CMK (cell line): ENCODE measurements around the gene TAS2R40.
A peak's percentile ranks its signal among the peaks of the same experiment; 100 is the strongest.
"Not testable (repeated sequence)": the region's sequence is repeated elsewhere in the genome, so short reads cannot be mapped to it uniquely, and the experiment has no call there.

Experiments
- DNase-seq: peaks from one replicate; pipeline ENCODE4 v3.0.0-alpha.2; 2010; ENCODE audit warnings: low read depth

The TAS2R40 gene

GRCh38 chr7:143221737-143222136 lies at the start of gene TAS2R40:
Gene TAS2R40 (plus strand): TSS chr7:143222037. CDS start chr7:143222079, 42 bp downstream.
- no peak for DNase-seq

- DNase-seq: no peak
Measured at GRCh38 chr7:143172354-143172753, 49.5 kb upstream of the TAS2R40 start.

DNA sequence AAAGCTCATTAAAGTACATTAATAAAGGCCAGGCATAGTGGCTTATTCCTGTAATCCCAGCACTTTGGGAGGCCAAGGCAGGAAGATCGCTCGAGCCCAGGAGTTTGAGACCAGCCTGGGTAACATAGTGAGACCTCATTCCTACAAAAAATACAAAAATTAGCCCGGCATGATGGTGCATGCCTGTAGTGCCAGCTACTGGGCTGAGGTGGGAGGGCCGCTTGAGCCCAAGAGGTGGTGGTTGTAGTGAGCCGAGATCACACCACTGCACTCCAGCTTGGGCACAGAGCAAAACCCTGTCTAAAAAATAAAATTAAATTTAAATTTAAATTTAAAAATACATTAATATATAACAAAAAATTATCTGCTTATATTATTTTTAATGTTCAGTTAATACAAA lies 45.7 kb upstream of the TAS2R40 start:
- no peak for DNase-seq

DNA sequence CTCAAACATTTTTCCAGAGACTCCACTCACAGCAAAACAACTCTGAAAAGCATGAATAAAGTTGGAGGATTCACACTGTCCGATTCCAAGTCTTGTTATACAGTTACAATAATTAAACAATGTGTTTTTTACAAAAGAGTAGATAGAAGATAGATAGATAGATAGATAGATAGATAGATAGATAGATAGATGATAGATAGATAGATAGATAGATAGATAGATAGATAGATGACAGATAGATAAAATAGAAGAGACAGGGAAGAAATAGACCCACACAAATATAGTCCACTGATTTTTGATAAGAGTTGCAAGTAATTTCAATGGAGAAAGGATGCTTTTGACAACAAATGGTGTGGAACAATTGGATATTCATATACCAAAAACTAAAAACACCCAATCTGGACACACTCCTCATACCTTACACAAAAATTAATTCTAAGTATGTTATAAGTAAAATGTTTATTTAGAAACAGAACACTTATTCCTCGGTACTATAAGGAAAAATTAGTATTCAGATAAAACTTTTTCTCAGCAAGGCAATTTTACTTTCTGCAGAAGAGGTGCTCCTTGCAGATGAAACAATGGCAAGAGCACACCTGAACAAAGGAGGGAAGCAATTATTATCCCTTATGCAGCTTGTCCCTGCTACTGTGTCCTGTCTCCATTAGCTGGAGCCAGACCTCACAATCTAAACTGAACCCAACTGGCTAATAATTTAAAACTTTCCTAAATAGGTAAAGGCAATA lies 44.3 kb upstream of the TAS2R40 start:
- no peak for DNase-seq

GRCh38 chr7:143180771-143181170 lies 41.1 kb upstream of the TAS2R40 start:
- not testable (repeated sequence) for DNase-seq

- DNase-seq: no peak
Measured at GRCh38 chr7:143181349-143181748, 40.5 kb upstream of the TAS2R40 start.

DNA sequence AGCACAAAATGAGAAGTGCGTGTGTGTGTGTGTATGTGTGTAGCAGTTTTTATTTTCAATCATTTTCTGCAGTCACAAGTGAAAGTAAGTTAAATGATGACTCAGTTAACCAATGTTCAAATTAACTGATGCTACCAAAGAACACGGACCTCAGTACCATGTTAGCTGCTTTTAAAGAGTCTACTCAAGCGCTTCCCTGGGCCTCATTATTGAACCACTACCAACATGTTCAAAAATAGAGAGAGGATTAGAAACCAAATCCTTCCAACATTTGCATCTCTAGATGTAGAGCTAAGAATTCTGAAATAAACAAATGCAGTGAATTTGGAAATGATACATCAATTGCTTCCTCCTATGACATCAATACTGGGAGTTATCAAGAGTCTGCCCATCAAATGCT lies 38.8 kb upstream of the TAS2R40 start, which contains the start of gene TAS2R39:
TAS2R39 (plus strand) TSS at position 396 of the 400 bp plus-strand sequence; CDS start at position 396, 0 bp downstream.
- DNase-seq: no peak

DNA sequence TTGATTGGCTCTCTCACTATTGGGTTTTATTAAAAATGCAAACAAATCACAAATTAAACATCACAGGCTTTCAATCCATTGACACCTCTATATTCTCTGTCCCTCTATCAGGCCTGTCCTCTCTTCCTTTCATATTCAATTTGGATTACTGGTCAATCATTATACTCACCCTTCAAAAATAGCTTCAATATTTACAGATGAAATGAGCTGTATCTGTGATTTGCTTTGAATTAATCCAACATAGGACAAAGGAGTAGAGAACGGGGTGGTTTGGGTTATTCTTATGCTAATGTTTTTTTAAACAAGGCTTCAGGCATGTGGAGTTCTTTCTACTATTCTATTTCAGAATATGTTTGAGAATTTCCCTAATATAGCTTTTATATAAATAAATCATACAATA lies 36.3 kb upstream of the TAS2R40 start:
- DNase-seq: no peak

DNA sequence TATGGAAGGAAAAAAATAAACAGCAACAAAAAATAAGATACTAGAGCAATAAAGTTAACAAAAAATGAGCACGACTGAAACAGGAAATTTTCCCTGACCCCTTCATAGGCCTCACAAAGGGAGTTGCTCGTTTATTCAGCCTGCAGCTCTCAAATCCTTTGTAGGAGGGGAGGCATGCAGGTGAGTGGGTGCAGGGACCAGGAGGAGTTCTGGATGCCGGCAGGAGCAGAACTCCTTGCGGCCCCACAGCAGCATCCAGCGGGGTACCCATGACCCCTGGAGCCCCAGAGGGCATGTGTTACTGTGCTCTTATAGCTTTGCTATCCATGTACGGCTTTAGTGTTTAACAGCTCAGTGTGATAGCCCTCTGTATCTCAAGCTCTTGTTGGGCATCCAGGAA lies 32.8 kb upstream of the TAS2R40 start:
- DNase-seq: no peak

DNA sequence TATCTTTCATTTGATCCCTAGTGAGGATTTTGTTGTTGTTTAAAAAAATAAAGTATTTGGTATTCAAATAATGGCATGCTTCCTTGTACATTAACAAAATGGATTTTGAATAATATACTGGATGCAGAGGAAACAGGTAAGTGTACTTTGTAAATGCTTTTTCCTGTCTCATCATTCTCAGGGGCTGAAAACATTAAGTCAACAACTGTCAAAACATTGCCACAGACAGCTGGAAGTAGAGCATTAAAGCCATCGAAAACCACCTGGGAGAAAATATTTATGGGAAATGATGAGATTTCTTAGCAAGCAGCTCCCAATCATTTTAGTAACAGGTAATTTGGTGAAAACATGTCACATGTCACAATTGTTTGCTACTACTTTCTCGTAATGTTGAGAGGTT lies 28.0 kb upstream of the TAS2R40 start:
- DNase-seq: no peak

- DNase-seq: no peak
Measured at GRCh38 chr7:143199040-143199439, 22.8 kb upstream of the TAS2R40 start.

DNA sequence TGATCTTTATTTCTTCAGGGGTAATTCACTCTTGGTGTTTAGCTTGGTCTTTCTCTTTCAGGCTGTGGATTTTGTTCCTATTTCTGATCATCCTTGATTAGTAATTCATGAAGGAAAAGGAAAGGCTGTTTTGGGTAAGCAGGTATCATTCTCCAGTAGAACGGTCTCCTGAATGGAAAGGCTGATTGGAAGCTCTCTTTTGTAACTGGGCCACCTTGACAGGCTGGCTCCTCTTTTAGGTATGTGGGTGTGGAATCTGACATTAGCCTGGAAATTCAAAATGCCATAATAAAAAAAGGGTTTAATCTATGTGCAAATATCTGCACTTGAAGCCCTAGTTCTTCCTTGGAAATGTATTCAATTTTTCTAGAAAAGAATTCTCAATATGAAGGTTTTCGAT lies 19.7 kb upstream of the TAS2R40 start:
- DNase-seq: no peak

- no peak for DNase-seq
Measured at GRCh38 chr7:143203386-143203785, 18.5 kb upstream of the TAS2R40 start.

DNA sequence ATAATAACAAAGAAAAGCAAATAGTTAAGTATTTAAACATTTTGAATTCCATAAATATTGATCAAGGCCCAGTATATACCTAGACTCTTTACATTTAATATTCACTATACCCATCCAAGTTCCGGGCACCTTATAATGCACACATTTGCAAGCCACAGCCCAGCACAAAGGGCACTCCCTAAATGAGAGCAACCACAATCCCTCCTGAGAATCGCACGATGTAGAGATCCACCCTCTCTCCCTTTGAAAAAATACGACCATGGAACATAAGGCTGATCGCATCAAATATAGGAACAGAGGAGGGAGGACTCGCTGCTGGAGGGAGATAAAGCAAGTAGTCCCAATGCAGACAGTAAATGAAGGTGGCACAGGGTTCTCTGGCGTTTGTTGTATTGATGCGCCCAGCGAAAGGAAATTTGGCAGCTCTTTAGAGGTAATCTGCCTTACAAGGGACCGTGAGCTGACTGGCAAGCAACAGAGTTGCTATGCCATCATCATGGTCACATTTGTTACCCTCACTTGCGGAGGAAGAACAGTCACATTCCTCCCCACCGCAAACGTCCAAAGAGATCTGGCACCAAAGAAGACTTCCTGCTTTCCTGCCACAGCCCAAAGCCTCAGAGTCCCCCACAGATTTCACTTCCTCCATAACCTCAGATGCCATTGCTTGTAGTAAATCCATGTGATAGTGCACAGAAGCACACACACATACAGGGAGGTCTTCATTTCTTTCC lies 16.1 kb upstream of the TAS2R40 start:
- DNase-seq: peak; percentile 33

DNA sequence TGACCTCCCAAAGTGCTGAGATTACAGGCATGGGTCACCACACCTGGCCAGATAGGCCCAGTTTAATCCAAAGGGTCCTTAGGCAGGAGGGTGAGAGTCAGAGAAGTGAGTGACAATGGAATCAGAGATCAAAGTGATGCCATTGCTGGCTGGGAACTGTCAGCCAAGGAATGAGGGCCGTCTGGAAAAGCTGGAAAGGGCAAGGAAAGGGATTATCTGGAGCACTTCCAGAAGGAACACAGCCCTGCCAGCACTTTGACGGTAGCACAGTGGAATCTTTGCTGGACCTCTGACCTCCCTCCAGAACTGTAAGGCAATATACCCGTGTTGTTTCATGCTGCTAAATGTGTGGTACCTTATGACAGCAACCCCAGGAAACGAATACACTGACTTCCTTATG lies 11.3 kb upstream of the TAS2R40 start:
- DNase-seq: no peak

DNA sequence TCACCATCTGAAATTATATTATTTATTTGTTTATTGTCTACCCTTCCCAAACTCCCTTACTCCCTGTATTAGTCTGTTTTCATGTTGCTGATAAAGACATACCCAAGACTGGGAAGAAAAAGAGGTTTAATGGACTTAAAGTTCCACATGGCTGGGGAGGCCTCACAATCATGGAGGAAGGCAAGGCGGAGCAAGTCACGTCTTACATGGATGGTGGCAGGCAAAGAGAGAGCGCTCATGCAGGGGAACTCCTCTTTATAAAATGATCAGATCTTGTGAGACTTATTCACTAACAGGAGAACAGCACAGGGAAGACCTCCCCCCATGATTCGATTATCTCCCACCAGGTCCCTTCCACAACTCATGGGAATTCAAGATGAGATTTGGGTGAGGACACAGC lies 8.4 kb upstream of the TAS2R40 start:
- not testable (repeated sequence) for DNase-seq

- peak; percentile 43 for DNase-seq
Measured at GRCh38 chr7:143214789-143215679, 6.8 kb upstream of the TAS2R40 start.

DNA sequence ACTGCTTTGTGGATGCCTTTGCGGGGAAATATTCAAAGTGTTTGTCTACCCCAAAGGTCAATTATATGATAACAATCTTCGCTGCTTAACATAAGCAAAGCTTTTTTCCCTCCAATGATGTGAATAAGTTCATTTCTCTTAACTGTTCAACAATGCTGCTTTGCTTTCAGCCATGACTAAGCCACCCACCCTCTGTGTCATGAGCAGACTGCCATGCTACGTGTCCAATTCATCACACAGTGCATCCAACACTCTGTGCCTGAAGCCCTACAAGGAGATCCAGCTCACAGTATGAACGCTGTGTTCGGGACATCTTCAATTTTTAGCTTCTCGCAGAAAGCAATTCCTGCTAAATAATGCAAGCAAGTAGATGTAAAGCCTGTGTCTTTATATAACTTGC lies 5.7 kb upstream of the TAS2R40 start:
- DNase-seq: no peak

GRCh38 chr7:143216686-143217085 lies 5.2 kb upstream of the TAS2R40 start:
- no peak for DNase-seq

DNA sequence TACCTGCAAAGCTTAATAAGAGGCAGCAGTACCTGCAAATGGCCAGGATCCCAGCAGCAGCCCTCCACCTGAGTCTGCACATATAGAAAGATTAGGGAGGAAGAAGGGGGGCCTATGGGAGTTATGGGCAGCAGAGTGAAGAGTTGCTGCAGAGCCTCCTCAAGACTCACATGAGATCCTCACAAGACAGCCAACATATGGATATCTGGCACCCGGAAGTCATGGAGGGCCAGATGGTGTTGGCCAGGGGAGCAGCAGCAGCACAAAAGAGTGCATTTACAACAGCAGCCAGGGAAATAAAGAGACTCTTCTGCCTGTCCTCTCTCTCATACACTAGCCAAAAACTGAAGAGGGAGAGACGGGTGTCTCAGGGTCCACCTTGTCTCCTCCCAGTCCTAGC lies 4.0 kb upstream of the TAS2R40 start:
- DNase-seq: no peak

GRCh38 chr7:143221286-143221685 lies 551 bp upstream of the TAS2R40 start:
- DNase-seq: no peak

DNA sequence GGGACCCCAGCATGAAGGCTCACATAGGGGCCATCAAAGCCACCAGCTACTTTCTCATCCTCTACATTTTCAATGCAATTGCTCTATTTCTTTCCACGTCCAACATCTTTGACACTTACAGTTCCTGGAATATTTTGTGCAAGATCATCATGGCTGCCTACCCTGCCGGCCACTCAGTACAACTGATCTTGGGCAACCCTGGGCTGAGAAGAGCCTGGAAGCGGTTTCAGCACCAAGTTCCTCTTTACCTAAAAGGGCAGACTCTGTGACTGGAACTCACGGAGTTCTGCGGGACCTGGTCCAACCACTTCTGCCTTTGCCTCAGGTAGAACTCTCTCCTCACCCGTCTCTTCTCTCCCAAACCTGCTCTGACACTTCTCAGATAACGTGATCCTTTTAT lies 945 bp downstream of the TAS2R40 start:
- DNase-seq: no peak
